Dedifferentiated amniotic fluid mesenchymal stem cell (primary cell): Measurements from ENCODE around the gene VPS33B.
A peak's percentile ranks its signal among the peaks of the same experiment; 100 is the strongest.

Source experiments
- DNase-seq: peaks from one replicate; pipeline ENCODE4 v3.0.0-alpha.2; 2016; ENCODE audit errors: extremely low spot score

The VPS33B gene

DNA sequence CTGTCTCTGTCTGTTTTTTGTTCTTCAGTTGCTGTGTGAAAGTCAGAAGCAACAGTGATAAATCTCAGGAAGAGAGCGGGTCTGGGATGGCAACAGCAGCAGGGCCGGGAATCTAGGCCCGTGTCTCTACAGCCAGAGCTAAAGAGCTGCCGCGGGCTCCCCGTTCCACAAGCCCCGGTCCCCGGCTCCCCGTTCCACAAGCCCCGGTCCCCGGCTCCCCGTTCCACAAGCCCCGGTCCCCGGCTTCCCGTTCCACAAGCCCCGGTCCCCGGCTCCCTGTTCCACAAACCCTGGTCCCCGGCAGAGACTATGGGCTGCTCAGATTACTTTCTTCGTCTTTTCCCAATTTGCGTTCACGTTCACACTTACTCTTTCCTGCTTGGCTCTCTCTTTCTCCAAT is 48.2 kb downstream of the VPS33B start:
- DNase-seq: no peak

DNA sequence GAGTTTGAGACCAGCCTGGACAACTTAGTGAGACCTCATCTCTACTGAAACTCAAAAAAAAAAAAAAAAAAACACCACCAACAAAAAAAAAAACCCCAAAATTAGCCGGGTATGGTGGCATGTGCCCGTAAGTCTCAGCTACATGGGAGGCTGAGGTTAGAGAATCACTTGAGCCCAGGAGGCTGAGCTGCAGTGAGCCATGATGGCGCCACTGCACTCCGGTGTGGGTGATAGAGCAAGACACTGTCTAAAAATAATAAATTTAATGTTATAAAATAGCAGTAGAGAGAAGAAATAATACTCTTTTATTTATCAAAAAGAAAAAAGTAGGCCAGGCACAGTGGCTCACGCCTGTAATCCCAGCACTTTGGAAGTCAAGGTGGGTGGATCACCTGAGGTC is 50.3 kb downstream of the VPS33B start:
- no peak for DNase-seq

DNA sequence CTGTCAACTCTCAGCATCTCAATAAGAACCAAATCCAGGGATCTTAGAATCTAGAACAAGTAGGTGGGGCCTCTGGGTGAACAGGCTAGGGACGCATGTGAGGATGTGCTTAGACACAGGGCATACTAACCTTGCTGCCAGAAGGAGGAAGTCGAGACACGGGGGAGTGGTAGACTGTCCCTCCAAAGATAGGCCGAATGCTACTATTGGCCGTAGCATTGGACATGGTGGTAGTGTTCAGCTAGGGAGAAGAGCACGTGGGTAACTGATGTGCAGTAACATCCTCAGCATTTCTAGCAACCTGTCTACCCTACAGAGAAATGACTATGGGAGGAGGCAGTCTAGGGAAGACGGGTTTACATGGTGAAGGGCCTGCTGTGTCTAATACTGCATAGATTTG is 52.1 kb downstream of the VPS33B start:
- DNase-seq: no peak

DNA sequence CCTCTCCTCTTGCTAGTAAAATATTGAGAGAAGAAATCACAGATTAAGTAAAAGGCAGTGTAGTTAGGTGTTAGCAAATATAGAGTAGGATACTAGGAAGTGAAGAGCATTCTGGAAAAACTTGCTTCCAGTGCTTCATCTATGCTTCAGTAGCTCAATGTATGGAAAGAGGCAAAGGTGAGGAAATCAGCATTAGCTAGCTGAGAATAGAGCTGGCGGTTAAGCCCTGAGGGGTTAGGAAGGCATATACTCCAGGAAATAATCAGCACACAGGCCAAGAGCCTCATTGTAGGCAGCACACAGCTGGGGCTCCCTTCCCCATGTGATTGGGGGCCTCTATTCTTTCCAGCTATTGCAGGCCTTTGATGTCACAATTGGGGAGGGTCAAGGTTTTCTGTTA is 54.0 kb downstream of the VPS33B start:
- DNase-seq: no peak

DNA sequence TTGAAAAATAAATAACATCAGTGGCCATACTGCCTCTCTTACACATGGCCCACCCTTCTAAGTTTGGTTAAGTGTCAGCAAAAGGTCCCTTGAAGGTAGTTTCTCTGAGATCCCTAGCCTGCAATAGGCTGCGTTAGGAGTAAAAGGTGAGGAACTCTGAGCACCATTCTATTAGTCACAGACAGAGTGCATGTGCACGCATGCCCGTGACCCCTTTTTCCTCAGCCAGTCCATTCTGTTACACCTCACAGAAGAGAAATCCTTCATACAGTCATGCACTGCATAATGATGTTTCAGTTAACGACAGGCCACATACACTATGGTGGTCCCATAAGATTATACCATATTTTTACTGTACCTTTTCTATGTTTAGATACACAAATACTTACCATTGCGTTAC is 55.2 kb downstream of the VPS33B start:
- DNase-seq: no peak

DNA sequence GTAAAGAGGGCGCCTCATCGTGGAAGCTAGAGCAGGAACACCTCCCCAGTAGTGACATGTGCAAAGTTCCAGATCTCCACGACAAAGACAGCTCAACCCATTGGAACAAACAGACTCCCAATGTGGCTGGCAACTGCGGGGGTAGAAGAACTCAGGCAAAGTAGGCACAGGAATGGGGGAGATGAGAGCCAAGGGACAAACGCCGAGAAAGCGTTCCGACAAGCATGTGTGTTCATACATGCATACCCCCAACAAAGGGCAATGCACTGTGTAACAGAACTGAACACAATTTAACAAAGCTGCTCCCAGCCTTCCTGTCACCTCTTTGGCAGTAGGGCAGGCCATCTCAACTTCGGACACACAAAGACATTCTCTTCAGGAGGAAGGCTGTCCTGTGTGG is 56.1 kb downstream of the VPS33B start:
- no peak for DNase-seq

DNA sequence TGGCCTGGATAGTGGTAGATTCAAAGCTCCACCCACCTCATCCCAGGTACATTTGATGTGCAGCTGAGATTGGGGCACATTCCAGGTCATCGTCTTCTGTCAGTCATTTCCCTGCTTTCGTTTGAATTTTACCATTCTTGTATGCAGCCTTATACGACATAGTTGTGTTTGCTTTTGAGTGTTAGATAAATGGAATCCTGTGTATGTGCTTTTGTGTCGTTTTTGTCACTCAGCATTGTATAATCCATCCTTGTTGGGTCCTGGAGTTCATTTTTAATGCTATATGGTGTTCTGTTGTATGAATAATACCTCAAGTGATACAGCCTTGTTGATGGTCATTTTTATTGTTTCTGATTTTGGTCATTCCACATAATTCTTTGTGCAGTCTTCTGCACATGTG is 60.4 kb downstream of the VPS33B start:
- no peak for DNase-seq

DNA sequence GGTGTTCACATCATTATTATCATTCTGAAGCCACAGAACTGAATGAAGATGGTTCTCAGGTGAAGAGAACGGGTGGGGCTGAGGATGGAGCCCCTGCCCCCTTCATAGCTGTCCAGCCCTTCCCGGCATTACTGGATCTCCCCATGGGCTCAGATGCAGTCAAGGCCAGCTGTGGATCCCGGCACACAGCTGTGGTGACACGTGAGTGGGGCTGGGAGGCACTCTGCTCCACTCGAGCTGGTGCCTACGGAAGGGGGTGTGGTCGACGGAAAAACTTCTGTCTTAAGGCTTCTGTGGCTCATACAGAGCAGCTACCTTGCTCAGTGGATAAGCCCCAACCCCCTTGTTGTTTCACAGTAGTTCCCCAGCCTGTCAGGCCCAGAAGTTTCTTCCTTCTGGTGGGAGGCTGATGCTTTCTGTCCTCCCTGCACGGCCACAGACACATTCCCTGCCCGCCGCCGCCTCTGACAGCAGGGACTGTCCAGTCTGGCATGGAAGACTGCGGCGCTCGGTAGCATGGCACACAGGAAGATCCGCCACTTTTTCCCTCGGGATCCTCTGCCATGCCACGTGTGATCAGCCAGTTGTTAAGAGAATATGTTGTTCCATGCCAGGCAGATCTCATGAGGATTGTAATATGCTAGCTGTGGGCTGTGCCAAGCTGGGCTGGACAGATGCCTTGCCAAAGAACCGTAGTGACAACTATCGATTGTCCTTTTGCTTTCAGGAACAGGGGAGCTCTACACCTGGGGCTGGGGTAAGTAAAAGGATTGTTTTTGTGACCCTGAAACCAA is 61.9 kb downstream of the VPS33B start:
- no peak for DNase-seq

DNA sequence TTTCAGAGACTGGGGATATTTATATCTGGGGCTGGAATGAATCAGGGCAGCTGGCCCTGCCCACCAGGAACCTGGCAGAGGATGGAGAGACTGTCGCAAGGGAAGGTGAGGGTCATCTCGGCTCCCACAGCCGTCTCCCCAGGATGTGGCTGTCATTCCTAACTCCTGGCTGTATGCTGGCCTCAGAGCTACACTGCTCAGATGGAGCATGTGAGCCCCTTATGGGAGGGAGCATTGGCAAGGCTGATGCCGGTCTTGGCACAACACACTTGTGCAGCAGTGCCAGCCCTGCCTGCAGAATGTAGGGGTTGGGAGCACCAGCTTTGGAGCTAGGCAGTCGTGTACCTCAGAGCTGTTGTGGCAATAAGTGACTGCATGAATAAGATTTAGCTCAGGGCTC is 62.5 kb downstream of the VPS33B start:
- no peak for DNase-seq

DNA sequence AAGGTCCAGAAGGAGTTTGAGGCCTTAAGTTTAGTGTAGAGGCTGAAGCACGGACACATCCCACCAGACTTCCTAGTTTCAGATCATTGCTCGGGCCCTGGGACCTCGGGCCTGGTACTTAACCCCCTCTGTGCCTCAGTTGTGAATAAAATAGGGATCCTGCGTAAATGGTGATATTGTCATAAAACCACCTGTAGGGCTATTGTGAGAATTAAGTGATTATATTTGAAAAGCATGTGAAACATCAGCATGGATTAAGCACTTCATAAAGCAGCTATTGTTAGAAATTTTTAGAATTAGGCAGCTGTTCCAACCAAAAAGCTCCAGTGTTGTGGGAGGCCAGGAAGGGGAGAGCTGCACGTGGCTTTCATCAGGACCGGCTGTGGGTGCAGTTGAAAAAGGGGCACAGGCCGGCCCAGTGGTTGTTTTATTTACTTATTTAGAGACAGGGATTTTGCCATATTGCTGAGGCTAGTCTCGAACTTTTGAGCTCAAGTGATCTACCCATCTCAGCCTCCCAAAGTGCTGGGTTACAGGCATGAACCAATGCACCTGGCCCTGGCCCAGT is 63.3 kb downstream of the VPS33B start:
- DNase-seq: no peak

DNA sequence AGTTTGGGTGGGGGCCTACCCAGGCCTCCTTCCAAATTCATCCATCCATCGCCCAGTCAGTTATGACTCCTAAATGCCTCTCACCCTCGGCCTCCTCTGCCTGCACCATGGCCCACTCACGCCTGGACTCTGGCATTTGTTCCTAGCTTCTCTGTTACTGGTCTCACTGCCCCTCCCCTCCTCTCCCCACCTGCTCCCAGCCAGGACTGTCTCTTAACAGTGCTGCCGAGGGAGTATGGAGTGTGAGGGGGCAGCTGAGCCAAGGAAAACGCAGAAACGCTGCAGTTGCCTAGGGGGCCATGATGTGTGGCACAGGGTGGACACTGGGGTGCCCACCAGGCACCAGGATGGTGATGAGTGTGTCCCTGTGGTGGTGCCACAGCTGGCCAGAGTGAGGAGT is 64.6 kb downstream of the VPS33B start:
- no peak for DNase-seq

DNA sequence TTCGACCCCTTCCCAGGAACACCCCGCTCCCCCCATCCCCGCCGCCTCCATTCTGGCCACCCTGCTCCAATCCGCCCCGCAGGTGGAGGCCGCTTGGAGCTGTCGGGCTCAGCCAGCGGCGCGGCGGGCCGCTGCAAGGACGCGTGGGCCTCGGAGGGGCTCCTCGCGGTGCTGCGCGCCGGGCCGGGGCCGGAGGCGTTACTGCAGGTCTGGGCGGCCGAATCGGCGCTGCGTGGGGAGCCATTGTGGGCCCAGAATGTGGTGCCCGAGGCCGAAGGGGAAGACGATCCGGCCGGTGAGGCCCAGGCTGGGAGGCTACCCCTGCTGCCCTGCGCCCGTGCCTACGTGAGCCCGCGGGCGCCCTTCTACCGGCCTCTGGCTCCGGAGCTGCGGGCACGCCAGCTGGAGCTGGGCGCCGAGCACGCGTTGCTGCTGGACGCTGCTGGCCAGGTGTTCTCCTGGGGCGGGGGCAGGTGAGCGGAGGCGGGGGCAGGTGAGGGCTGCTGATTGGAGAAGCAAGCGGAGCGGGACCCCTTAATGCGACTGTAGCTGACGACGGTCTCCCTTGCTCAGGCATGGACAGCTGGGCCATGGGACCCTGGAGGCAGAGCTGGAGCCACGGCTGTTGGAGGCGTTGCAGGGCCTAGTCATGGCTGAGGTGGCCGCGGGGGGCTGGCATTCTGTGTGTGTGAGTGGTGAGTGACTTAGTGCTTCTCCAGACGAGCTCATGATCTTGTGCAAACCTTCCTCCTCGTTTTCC is 65.2 kb downstream of the VPS33B start:
- no peak for DNase-seq

DNA sequence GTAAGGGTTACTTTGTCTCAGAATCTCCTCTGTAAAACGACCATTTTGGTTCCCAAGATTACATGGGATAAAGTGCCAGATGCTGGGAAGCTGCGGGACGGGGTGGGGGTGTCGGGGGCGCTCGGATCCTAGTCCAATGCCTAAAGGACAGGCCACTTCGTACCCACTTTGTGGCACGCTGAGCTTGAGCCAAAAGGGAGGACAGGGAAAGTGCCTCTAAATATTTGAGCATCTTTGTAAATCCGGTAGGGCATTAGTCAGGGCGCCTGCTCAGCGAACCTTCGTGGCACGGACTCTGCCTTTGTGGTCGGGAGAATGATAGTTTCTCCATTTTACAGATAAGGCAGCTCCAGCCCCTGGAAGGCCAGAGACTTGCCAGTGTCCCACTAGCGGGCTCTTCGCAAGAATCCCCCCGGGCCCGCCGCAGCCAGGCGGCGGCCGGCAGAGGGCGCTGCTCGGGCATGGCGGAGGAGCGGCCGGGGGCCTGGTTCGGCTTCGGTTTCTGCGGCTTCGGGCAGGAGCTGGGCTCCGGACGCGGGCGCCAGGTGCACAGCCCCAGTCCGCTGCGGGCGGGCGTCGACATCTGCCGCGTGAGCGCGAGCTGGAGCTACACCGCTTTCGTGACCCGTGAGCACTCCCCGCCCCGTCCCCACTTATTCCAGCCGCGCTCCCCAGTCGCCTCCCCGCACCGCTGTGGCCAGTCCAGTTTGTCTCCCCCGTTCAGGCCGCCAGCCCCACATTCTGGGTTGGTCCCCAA is 65.9 kb downstream of the VPS33B start:
- DNase-seq: peak; percentile 39

DNA sequence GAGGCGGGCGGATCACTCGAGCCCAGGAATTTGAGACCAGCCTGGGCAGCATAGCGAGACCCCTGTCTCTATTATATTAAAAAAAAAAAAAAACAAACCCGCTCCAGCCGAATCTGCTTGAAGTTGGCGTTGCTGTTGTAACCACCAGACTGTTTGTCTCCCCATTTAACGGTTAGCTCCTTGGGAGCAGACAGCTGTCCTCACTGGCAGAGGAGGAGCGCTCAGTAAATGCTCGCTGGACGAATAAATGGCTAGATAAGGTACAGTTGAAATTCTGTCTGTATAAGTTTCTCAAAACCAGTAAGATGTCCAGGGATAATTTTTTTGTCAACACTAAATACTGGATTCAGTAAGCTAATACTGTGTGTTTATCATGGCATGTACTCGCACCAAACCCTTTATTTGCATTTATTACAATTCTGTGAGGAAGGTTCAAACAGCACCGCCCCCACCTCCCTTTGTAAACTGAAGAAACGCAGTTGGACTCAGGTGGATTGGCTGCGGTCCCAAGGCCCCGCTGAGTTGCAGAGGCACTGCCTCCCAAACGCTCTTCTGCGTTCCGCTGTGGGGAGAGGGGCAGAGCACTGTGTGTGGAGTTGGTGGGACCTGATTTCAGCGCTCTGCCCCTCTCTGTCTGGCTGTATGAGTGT is 66.6 kb downstream of the VPS33B start:
- DNase-seq: no peak

DNA sequence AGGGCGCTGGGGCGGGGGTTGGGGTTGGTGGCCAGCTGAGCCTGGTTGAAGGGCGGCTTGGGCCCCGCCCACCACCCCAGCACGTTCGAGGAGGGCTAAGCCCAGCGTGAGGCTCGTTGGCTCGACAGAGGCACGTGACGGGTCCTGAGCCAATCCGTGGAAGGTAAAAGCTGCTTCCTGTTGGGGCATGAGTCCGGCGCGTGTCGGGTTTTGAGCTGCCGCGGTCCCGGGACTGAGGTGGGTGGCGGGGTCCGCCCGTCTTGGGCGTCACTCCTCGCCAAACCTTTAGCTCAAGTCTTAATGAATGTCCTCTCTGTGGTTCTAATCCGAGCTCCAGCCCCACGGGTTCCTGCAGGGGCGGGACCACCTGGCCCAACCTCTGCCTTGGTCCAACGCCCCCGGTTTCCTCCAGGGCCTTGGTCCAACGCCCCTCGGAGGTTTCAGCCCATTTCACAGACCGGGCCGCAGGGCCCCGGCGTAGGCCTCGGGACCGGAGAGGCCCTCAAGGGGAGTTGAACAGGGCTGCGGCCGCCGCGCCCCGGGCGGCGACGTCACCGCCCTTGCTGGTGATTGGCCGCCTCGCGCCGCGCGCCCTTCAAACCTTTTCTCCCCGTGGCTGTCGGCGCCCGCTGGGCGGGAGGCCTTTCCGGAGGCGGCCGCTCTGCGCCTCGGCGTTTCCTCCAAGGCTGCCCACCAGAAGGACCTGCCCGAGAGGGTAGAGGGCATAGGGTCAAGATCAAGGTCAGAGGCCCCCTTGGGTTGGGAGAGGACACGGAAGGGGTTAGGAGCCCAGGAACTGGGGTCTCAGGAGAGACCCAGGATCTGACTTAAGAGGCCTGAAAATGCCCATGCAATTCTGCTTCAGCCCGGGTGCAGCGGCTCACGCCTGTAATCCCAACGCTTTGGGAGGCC is 67.4 kb downstream of the VPS33B start, which contains the start of gene RCCD1:
RCCD1 (plus strand) TSS at position 173 of the 912 bp plus-strand sequence. CDS start 1,851 bp downstream, outside the sequence.
- peak; percentile 93 for DNase-seq

DNA sequence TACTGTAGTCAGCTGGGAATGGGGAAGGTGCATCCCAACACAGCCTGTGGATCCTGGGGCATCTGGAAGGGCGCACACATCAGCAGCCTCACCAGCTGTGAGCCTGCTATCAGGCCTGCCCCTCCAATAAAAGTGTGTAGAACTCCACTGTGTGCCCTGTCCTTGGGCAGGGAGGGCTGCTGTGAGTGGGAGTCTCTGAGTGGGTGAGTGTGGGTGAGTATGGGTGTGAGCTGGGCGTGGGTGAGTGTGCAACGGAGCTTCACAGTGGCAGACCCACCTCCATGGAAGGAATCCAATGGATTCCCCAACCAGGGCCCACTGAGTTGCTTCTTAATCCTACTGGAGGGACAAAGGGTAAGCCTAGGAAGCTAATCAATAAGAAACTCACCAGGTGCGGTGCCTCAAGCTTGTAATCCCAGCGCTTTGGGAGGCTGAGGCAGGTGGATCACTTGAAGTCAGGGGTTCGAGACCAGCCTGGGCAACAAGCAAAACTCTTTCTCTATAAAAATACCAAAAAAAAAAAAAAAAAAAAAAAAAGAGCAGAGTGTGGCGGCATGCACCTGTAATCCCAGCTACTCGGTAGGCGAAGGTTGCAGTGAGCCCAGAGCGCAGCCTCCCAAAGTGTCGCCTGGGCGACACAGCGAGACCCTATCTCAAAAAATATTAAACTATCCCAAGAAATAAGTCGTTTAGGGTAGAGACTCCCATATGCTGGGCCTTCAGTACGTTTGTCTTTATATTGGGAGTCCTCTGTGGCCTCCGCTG is 68.3 kb downstream of the VPS33B start:
- DNase-seq: no peak

DNA sequence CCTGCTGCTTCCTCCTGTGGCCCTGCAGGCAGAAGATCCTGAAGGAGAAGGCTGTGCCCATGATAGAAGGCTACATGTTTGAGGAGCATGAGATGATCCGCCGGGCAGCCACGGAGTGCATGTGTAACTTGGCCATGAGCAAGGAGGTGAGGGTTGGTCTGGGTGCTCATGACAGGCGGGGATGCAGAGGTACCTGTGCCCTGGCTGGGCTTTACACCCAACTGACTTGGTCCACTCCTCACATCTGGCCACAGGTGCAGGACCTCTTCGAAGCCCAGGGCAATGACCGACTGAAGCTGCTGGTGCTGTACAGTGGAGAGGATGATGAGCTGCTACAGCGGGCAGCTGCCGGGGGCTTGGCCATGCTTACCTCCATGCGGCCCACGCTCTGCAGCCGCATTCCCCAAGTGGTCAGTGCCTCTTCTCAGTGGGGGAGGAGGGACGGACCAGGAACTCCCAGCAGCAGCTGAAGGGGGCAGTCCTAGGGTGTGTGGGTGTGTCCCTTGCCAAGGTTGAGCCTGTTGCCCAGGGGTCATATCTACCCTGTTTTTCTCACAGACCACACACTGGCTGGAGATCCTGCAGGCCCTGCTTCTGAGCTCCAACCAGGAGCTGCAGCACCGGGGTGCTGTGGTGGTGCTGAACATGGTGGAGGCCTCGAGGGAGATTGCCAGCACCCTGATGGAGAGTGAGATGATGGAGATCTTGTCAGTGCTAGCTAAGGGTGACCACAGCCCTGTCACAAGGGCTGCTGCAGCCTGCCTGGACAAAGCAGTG is 69.3 kb downstream of the VPS33B start:
- no peak for DNase-seq

DNA sequence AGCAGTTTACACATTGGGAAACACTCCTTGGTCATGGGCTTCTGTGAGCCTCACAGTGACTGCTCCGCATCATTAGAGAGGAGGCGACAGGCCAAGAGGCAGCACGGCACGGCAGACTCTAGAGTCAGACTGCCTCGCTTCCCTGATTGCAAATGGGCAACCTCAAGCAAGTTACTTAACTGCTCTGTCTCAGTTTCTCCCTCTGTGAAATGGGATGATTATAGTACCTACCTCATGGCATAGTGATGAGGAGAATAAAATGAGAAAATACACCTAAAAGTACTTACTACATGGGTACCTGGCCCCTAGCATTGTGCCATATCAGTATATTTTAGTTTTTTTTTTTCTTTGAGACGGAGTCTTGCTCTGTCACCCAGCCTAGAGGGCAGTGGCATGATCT is 71.7 kb downstream of the VPS33B start:
- no peak for DNase-seq
